HG03175 (cell line): ENCODE results near the gene PLCH2.

Experiments used
- ATAC-seq: cut with Tn5 transposase; IDR thresholded peaks from one replicate; pipeline ENCODE4 v1.9.1; 2021; ENCODE audit warnings: mild to moderate bottlenecking, moderate library complexity; ENCODE audit not compliant: unreplicated experiment

The PLCH2 gene

GRCh38 chr1:2460996-2461751, 14.9 kb upstream of the PLCH2 start:
- no peak for ATAC-seq

- ATAC-seq = no peak
Observed at GRCh38 chr1:2462819-2463218, 13.3 kb upstream of the PLCH2 start.

GRCh38 chr1:2463396-2463795, 12.7 kb upstream of the PLCH2 start:
- no peak for ATAC-seq

- ATAC-seq = no peak
Observed at GRCh38 chr1:2465371-2466269, 10.5 kb upstream of the PLCH2 start.

- ATAC-seq = no peak
Observed at GRCh38 chr1:2466270-2466665, 9.8 kb upstream of the PLCH2 start.

DNA sequence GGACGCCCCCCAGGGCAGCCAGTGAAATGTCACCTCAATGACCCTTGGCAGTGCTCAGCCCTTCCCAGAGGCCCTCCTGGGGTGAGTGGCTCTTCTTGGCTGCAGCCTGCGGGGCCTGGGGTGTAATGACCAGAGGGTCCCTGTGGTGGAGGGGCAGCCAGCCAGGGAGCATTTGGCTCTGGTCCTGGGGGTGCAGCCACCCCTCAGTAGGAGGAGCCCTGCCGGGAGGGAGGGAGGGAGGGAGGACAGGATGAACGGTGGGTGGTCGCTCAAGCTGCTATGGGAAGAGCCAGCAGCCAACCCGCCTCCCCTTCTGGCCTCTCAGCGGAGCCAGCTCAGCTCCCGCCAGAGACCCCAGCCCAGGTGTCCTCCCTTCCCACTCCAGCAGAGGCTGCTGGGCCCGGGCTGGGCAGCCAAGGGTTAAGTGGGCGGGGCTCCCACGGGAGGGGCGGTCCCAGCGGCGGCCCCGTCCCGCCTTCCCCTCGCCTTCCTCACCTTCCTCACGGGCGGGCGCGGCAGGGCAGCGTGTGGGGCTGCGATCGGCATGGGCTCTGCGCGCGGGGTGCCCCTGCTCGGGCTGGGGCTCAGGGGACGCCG, 9.0 kb upstream of the PLCH2 start:
- no peak for ATAC-seq

GRCh38 chr1:2468041-2468472, 8.0 kb upstream of the PLCH2 start:
- ATAC-seq = no peak

DNA sequence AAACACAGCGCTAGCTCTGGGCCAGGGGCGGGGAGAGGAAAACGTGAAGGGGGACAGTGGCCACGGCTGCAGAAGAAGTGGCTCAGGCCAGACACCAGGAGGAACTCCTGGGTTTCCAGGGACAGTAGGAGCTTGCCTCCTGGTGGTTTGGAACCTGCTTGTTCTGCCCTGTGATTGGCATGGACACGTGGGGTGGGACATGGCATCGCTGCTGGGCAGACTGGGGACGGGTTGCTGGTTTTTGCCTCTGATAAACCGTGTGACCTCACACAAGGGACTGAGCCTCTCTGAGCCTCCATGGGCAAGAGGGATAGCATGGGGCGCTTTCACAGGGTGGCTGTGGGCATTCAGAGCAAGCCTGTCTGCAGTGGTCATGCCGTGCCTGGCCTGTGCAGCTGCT, 7.5 kb upstream of the PLCH2 start:
- ATAC-seq = no peak

DNA sequence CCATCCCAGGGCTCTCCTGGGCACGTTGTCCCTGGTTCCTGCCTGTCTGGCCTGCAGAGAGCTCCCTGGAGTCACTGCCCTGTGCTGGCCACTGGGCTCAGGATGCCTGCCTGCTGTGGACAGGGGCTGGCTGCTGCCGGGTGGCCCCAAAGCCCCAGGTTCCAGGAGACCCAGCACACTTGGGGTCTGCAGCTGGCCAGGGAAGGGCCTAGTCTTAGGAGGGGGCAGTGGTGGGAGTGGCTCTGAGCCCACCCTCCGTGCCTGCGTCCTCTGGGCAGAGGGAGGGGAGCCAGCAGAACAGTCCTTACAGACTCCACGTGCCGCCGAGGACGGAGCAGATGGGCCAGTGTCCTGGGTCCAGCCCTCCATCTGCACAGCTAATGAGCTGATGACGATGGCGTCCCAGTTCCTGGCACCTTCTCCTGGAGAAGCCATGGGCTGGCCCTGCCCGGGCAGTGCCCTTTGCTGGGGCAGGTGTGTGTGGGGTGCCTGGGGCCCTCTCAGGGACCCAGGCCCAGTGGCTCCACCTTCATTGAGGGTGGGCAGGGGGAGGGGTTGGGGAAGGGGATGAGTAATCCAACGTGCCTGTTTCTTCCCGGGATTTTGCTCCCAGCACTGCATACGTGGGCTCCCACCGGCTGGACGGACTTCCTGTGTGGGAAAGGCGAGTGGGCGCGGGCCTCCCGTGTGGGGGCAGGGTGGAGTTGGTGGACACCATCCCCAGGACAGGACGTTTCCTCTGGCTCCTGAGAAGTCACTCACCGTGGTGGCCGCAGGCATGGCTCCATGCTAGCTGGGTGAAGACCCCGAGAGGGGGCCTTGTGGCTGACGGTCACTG, 6.8 kb upstream of the PLCH2 start:
- no peak for ATAC-seq

- ATAC-seq = no peak
Observed at GRCh38 chr1:2470290-2471158, 5.6 kb upstream of the PLCH2 start.

GRCh38 chr1:2471159-2471471, 5.0 kb upstream of the PLCH2 start:
- no peak for ATAC-seq

DNA sequence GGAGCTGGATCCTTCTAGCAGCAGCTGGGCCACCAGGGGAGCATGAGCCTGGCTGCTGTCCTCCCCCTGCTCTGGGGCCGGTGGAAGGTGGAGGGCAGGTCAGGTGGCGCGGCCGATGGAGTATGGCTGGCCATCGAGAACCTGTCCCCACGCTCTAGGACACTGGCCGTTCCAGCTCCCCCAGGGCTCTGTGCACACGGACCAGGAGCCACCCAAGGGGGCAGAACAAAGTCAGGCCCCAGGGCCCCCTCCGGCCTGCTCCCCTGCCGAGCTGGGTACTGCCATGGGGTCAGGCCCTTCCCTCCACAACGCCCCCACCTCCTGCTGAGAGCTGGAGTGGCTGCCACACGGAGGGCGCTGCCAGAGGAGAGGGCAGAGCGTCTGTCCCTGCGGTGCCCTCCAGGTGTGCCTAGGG, 4.5 kb upstream of the PLCH2 start:
- no peak for ATAC-seq

GRCh38 chr1:2472109-2472508, 4.0 kb upstream of the PLCH2 start:
- ATAC-seq = no peak

GRCh38 chr1:2472561-2473177, 3.4 kb upstream of the PLCH2 start:
- no peak for ATAC-seq

- ATAC-seq = no peak
Observed at GRCh38 chr1:2473198-2473597, 2.9 kb upstream of the PLCH2 start.

GRCh38 chr1:2474104-2474844, 1.8 kb upstream of the PLCH2 start:
- ATAC-seq = no peak

DNA sequence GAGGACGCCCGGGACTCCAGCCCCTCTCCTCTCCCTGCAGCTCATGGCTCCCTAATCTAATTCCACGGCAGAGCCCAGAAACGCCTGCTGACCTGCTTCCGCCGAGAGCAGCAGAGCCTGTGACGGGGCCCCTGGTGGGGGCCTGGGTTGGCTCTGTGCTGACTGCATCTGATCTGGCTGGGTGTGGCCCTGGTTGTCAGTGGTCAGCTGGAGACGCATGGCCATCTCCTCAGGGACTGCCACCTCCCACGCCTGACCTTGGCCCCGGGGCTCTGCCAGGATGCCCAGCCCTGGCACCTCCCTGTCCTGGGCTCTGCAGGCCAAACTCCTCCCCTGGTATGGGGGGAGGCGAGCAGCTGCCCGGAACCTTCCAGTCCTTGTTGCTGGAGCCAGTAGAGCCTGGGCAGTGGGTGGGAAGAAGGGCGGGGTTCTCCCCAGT, 1.1 kb upstream of the PLCH2 start:
- no peak for ATAC-seq

DNA sequence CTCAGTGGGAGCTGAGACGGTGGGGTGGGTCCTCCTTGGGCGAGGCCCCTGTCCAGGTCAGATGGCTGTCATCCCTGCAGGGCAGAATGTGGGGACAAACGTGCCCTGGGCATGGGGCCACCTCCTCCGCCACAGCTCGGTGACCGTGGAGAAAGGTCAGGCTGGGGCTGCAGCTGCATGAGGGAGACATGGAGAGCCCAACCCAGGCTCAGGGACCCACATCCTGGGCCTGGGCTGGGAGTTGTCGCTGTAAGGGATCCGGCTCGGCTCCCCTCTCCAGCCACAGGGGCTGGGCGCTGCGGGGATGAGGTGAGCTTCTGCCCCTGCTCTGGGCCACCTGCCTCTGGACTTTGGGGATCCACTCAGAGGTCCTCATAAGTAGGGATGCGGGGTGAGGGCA, 518 bp upstream of the PLCH2 start:
- no peak for ATAC-seq

- ATAC-seq = no peak
Observed at GRCh38 chr1:2477309-2477708, 1.2 kb downstream of the PLCH2 start.
